HG02840 (cell line): Measurements from ENCODE around the gene SLC23A1.
"Not testable (repeated sequence)": the region's sequence is repeated elsewhere in the genome, so short reads cannot be mapped to it uniquely, and the experiment has no call there.

Experiments used
- ATAC-seq: cut with Tn5 transposase; IDR thresholded peaks from one replicate; pipeline ENCODE4 v1.9.1; 2021; ENCODE audit warnings: mild to moderate bottlenecking, moderate library complexity, moderate number of reproducible peaks; ENCODE audit not compliant: unreplicated experiment, low FRiP score

SLC23A1 gene

GRCh38 chr5:139383275-139383992, at the start of gene SLC23A1:
Gene SLC23A1 (minus strand): TSS chr5:139383297. CDS start chr5:139383253, 44 bp downstream.
- no peak for ATAC-seq

DNA sequence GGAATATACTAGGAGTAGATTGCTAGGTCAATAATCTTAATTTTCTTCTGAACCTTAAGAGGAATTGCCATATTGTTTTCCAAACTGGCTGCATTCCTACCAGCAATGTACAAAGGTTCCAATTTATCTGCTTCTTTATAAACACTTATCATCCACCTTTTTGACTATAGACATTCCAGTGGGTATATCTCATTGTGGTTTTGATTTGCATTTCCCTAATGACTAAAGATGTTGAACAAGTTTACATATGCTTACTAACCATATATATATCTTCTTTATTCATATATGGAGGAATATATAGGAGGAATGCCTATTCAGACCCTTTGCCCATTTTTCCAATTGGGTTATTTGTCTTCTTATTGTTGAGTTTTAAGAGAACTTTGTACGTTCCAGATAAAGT, 48.6 kb upstream of the SLC23A1 start:
- no peak for ATAC-seq

DNA sequence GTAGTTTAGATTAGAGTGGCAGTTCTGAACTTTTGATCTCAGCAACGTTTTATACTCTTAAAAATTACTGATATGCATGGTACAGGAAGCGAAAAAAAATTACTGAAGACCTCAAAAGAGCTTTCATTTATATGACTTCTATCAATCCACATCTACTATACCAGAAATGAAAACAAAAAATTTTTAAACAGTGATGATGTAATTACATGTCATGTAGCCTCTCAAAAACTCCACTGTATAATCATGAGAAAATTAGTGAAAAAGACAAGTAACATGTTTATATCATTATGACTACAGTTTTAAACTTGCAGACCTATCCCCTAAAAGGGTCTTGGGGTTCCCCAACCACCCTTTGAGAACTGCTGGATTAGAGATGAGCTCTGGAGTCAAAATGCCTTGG, 46.9 kb upstream of the SLC23A1 start:
- no peak for ATAC-seq

GRCh38 chr5:139426203-139426885, 43.2 kb upstream of the SLC23A1 start:
- ATAC-seq, result no peak

DNA sequence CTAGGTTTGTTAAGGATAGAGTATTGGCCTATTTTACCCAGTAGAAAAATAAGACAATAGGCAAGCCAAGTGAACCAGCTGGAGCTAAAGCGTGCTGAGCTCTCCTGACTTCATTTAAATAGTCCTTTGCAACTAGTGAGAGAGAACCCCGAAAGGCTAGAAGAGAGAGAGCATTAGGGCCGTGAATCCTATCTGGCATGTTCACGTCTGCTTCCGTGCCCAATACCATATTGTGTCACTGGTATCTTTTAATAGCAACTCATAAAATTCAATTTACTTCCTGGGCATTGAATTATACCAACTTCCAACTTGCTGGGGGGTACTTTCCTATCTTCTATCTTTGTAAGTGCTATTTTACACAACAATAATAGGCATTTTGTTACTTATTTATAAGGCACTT, 42.4 kb upstream of the SLC23A1 start:
- no peak for ATAC-seq

GRCh38 chr5:139422307-139422893, 39.3 kb upstream of the SLC23A1 start:
- ATAC-seq, result no peak

DNA sequence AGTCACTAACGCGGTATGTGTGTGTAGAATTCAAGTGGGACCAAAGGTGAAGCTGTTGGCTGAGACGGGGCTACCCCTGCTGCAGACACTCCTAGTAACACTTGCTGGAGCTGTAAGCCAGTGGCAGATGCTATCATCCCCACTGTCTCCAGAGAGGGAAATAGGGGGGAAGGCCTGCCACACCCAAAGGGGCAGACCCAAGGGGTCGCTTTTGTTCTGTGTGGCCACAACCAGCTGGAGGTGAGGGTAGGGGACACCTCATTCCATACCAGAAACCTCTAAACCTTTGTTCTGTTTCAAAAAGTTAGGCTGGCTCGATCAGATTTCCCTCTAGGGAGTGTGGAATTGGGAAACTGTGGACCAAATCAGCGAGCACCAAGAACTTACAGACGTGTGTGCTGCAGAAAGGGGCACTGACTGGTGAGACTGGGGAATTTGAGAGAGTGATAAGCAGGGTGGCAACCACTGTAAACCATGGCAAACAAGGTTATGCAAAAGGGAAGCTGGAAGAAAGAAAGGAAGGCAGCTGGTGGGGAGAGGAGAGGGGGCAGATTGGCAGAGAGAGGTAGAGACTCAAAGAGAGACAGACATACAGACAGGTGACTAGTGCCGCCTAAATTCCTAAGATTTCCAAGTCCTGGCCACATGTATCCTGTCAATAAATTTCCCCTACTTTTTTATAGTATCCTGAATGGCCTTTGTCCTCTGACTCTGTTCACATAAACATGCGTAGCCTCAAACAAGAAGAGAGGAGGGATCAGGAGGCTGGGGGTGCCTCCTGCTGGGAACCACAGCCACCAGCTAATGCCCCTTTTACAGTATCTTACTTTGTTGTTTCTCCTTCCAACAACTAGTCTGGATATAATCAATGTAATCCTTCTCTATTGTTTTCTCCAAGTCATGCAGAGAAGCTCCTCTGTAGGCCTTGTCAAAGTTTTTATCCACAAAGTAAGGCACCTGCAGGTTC, 36.4 kb upstream of the SLC23A1 start:
- no peak for ATAC-seq

GRCh38 chr5:139418793-139419192, 35.7 kb upstream of the SLC23A1 start:
- ATAC-seq, result no peak

DNA sequence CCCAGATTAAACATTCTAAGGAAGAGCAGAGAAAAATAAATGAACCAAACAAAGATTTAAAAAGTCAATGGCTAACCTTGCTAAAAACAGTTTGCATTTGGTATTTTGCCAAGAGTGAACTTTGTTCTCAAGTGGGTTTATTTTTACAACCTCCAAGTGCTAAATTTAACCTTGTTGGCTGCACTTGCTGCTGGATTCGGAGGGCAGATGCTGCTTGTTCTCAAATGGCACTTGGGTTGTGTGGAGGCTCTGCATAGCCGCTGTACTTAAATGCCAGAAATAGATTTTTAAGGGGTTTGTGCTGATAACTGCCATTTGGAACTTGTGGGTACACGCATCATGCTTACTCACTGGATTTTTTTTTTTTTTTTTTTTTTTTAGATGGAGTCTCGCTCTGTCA, 34.1 kb upstream of the SLC23A1 start:
- no peak for ATAC-seq

DNA sequence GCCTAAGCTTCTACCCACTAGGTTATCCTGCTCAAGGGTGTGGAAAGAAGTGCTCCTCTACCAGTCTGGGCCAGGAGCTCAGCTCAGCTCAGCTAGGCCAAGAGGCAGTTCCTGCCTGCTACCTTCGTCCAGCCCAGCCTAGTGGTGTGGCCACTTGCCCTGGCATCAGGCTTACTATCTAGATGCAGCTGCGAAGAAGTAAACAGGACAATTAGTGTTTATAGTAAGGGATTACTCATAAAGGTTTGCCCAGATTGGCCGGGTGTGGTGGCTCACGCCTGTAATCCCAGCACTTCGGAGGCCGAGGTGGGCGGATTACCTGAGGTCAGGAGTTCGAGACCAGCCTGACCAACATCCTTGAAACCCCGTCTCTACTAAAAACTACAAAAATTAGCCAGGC, 33.6 kb upstream of the SLC23A1 start:
- no peak for ATAC-seq

DNA sequence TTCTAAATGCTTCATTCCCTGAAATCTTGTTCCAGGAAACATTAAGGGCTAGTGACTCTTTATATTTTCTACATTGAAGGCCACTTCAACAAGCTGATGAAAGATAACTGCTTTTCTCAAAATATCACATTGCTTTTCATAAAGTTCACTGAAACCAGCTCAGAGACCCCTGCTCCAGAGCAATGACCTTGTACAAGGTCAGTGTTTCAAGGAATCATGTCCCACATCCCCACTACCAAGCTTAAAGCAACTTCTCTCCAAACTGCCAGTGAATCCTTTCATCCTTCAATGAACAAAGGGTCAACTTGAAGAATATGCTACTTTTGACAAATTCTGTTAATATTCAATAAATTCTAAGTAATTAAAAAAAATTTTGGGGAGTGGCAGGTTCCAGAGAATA, 32.8 kb upstream of the SLC23A1 start:
- no peak for ATAC-seq

DNA sequence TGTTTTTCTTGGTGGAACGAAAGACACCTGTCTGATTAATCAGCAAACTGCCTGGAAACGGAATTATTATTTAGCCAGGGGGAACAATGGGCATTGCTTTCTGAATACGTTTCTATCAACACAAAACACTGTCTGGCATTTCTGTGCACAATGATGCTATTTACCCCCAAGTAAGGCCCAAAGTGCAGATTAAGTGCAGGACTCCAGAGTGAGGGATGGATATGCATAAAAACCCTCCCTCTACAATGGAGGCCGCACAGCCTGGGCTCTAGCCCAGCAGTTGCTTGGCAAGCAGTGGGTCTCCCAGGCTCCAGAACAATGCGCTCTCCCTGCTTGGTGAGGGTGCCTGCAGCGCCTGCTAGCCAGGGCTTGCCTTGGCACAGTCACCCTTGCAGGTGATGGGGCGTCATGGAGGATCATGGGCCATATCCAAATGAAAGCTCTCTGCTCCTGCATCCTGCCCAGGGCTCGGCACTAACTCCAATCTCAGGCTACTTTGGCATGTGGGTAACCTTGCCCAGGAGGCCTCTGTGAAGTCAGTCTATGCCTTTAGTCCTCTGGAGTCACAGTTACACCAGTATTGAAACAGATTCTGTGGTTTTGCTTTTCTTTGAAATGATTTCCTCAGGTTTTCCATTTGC, 32.2 kb upstream of the SLC23A1 start:
- ATAC-seq, result no peak

DNA sequence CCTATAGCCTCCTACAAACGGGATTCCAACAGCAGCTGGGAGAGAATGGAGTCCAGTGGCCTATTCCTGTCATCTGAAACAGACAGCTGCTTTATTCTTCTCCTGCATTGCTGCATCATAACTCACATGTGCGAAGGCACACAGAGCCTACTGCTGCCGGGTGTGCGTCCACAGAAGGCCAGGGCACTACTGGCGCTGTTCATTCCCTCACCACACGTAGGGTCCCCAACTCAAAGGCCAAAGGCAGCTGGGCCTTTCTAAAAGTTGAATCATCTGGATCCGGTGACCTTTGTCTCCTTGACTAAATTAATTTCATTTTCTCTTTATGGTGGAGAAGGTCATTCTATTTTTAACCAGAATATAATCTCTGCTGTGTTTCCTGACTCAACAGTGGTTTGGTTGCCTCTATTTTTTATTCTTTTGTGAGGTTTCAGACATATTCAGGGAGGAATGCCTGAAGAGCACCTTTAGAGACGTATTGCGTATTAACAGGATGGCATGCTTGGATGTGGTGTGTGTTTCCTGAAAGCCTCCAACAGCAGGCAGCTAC, 31.6 kb upstream of the SLC23A1 start:
- no peak for ATAC-seq

DNA sequence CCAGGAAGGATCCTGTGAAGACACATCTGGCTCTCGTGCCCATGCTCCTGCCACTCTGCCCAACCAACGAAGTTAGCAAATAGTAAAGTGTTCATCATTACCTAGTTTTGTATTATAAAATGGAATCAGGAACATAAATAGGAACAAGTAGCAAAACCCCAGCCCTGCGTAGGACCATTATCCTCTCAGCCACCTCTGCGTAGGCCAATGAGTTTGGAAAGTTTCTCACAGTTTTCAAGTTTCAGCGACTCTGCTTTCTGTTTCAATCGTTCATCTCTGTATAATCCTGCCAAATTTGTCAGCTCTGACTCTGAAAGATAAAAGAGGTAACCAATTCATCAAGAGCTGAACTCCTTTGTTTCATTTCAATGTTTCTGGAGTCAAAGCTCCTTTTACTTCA, 30.9 kb upstream of the SLC23A1 start:
- no peak for ATAC-seq

GRCh38 chr5:139413153-139413552, 30.1 kb upstream of the SLC23A1 start:
- no peak for ATAC-seq

DNA sequence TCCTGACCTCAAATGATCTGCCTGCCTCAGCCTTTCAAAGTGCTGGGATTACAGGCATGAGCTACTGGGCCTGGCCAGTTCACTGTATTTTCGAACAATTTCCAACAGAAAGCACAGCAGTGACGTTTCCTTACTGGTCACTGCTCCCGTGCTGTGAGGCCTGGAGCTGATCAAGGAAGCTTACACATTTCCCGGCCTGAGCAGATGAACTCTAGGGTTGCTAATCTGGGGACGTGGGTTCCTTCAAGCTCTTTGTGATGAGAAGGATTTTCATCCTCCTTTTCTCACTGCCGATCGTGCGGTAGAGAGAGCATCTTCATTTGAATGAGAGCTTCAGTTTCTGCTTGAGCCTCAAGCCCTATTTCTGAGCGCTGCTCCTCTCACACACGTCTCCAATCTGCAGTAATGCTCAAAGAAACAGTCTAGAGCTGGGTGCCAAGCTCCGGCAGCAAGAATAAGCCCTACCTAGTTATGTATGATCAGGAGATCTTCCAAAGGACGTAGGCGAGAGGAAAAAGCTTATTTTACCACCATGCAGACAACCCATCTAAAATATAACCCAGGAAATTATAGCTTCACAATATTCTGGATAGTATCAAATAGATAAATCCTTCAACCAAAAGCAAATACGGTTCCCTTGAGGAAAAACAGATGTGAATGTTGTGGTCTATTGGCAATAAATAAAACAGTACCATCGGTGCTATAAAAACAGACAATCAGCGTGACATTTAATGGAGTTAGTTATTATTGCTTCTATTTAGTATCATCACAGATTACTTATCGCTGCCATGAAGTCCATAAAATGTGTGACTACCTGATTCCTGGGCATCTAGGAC, 28.1 kb upstream of the SLC23A1 start:
- no peak for ATAC-seq

DNA sequence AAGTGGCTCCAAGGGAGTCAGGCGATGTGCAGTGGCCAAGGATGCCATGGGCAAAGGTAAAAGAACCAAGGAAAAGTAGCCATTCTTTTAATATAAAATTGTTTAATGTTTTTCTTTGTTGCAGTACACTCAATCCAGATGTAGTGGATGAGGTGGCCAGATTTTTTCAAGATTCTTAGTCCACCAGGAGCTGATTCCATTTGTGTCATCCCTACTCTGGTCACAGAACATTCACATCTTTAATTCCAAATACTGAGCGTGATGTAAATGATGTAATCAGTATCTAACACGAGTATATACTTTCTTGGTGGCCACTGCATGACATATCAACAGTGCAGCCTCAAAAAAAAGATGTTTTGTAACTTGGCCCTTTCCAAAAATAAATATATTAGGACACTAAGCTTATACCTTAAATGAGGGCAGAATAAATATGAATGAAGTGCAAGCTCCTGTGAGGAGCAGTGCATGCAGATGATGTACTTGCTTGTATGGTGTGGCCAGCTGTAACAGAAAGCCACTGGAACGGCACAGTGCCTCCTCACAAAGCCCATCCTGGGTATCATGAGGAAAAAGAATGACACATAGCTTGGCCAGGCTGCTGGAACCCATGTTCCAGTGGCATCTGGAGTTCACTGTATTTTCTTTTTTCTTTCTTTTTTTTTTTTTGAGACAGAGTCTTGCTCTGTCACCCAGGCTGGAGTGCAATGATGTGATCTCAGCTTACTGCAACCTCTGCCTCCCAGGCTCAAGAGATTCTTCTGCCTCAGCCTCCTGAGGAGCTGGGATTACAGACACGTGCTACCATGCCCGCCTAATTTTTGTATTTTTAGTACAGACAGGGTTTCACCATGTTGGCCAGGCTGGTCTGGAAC, 27.3 kb upstream of the SLC23A1 start:
- no peak for ATAC-seq

DNA sequence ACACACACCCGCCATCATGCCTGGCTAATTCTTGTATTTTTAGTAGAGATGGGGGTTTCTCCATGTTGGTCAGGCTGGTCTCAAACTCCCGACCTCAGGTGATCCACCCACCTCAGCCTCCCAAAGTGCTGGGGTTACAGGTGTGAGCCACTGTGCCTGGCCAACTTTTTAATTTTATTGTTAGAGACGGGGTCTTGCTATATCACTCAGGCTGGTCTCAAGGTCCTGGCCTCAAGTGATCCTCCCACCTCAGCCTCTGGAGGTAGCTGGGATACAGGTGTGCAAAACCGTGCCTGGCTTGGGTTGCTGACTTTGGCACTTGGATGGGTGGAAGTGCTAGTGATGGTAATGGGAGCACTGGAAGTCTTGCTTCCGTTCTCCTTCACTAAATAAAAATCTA, 26.0 kb upstream of the SLC23A1 start:
- not testable (repeated sequence) for ATAC-seq
